Subcutaneous abdominal adipose tissue (tissue), 5 donors: ENCODE data around the gene CGREF1.
"Not testable (repeated sequence)": the region's sequence is repeated elsewhere in the genome, so short reads cannot be mapped to it uniquely, and the experiment has no call there.

Experiments
- H3K27ac ChIP-seq: one replicate; pipeline ENCODE4 v1.7.0; 2013; ENCODE audit warnings: low read depth, mild to moderate bottlenecking, inconsistent platforms, low read length, moderate library complexity
- H3K27me3 ChIP-seq, 5 donors: one replicate each; pipeline ENCODE4 v1.7.0; 2013; ENCODE audit warnings: low read length in 5 of 5, inconsistent platforms in 1 of 5; ENCODE audit not compliant: control insufficient read depth in 5 of 5, insufficient read depth in 4 of 5
- H3K36me3 ChIP-seq, 5 donors: one replicate each; pipeline ENCODE4 v1.7.0; 2013; ENCODE audit warnings: low read length in 5 of 5; ENCODE audit not compliant: control insufficient read depth in 5 of 5, insufficient read depth in 5 of 5
- H3K4me1 ChIP-seq, 5 donors: one replicate each; pipeline ENCODE4 v1.7.0; 2013; ENCODE audit warnings: low read length in 5 of 5, mild to moderate bottlenecking in 3 of 5, moderate library complexity in 1 of 5; ENCODE audit not compliant: control insufficient read depth in 5 of 5, insufficient read depth in 5 of 5
- H3K4me3 ChIP-seq, 5 donors: one replicate each; pipeline ENCODE4 v1.7.0; 2013; ENCODE audit warnings: low read length in 5 of 5, low read depth in 1 of 5
- H3K9ac ChIP-seq, 5 donors: one replicate each; pipeline ENCODE4 v1.7.0; 2013; ENCODE audit warnings: low read length in 5 of 5, mild to moderate bottlenecking in 4 of 5, moderate library complexity in 3 of 5
- H3K9me3 ChIP-seq, 5 donors: one replicate each; pipeline ENCODE4 v1.7.0; 2013; ENCODE audit warnings: low read length in 5 of 5; ENCODE audit not compliant: control insufficient read depth in 5 of 5
- donor health status: healthy.
- donor health status: healthy.
- donor health status: healthy.
- donor health status: healthy.
- donor health status: healthy.

Gene CGREF1

GRCh38 chr2:27082773-27083409 is 36.0 kb downstream of the CGREF1 start:
- H3K9ac ChIP-seq, result no peak overlapping the region
- H3K4me1 ChIP-seq, result peaks cover 2 to 70% (median 63%) of the 10 kb centered on the region in 5 donors
- no peak overlapping the region for H3K27ac ChIP-seq
- no peaks in the 10 kb centered on the region for H3K27me3 ChIP-seq
- no peak overlapping the region for H3K4me3 ChIP-seq
- no peaks in the 10 kb centered on the region for H3K36me3 ChIP-seq
- H3K9me3 ChIP-seq, result no peaks in the 10 kb centered on the region

GRCh38 chr2:27081984-27082772 is 36.8 kb downstream of the CGREF1 start:
- H3K9ac ChIP-seq, result no peak overlapping the region
- peaks cover 2 to 69% (median 60%) of the 10 kb centered on the region in 5 donors for H3K4me1 ChIP-seq
- no peak overlapping the region for H3K27ac ChIP-seq
- H3K27me3 ChIP-seq, result no peaks in the 10 kb centered on the region
- no peaks in the 10 kb centered on the region for H3K36me3 ChIP-seq
- no peak overlapping the region for H3K4me3 ChIP-seq
- H3K9me3 ChIP-seq, result no peaks in the 10 kb centered on the region

GRCh38 chr2:27080603-27080936 is 38.4 kb downstream of the CGREF1 start:
- no peaks in the 10 kb centered on the region for H3K36me3 ChIP-seq
- H3K4me3 ChIP-seq, result no peak overlapping the region
- H3K9me3 ChIP-seq, result no peaks in the 10 kb centered on the region
- peak overlapping the region in 1 of 5 donors; percentile 9 for H3K9ac ChIP-seq
- H3K4me1 ChIP-seq, result peaks cover 2 to 63% (median 51%) of the 10 kb centered on the region in 5 donors
- H3K27me3 ChIP-seq, result no peaks in the 10 kb centered on the region
- peak overlapping the region; percentile 76 for H3K27ac ChIP-seq

GRCh38 chr2:27080140-27080469 is 38.8 kb downstream of the CGREF1 start:
- Histone ChIP-seq H3K9ac (peak overlapping the region in 3 of 5 donors; percentile 16 to 78 (median 66)), H3K4me1 (peaks cover 0 to 63% (median 46%) of the 10 kb centered on the region in 5 donors), H3K36me3 (no peaks in the 10 kb centered on the region), H3K27me3 (no peaks in the 10 kb centered on the region), H3K4me3 (peak overlapping the region in 4 of 5 donors; percentile 43 to 68 (median 65)), H3K9me3 (no peaks in the 10 kb centered on the region), H3K27ac (peak overlapping the region; percentile 76)

GRCh38 chr2:27079233-27080139 is 39.4 kb downstream of the CGREF1 start:
- peak overlapping the region; percentile 76 for H3K27ac ChIP-seq
- H3K4me3 ChIP-seq, result peak overlapping the region; percentile 43 to 68 (median 64)
- no peaks in the 10 kb centered on the region for H3K36me3 ChIP-seq
- peak overlapping the region in 4 of 5 donors; percentile 52 to 78 (median 72) for H3K9ac ChIP-seq
- peaks cover 0 to 66% (median 47%) of the 10 kb centered on the region in 5 donors for H3K4me1 ChIP-seq
- H3K27me3 ChIP-seq, result no peaks in the 10 kb centered on the region
- H3K9me3 ChIP-seq, result no peaks in the 10 kb centered on the region

GRCh38 chr2:27078267-27079194 is 40.4 kb downstream of the CGREF1 start, which contains the start of gene EMILIN1:
EMILIN1 (plus strand) TSS chr2:27078615; CDS start chr2:27079066, 451 bp downstream.
- H3K9ac ChIP-seq, result peak within 1 kb of the TSS in 4 of 5 donors; percentile 52 to 78 (median 72)
- no peaks in the 10 kb centered on the region for H3K9me3 ChIP-seq
- no peaks in the 10 kb centered on the region for H3K36me3 ChIP-seq
- H3K27ac ChIP-seq, result peak within 1 kb of the TSS; percentile 76
- H3K27me3 ChIP-seq, result no peaks in the 10 kb centered on the region
- peak within 1 kb of the TSS; percentile 54 to 68 (median 64) for H3K4me3 ChIP-seq
- H3K4me1 ChIP-seq, result peaks cover 0 to 74% (median 50%) of the 10 kb centered on the region in 5 donors

GRCh38 chr2:27077231-27077630 is 41.7 kb downstream of the CGREF1 start:
- H3K4me1 ChIP-seq, result peaks cover 0 to 77% (median 54%) of the 10 kb centered on the region in 5 donors
- no peaks in the 10 kb centered on the region for H3K36me3 ChIP-seq
- no peak overlapping the region for H3K9ac ChIP-seq
- H3K27ac ChIP-seq, result no peak overlapping the region
- H3K9me3 ChIP-seq, result no peaks in the 10 kb centered on the region
- no peak overlapping the region for H3K4me3 ChIP-seq
- H3K27me3 ChIP-seq, result no peaks in the 10 kb centered on the region

GRCh38 chr2:27076323-27076722 is 42.6 kb downstream of the CGREF1 start:
- no peak overlapping the region for H3K9ac ChIP-seq
- no peak overlapping the region for H3K4me3 ChIP-seq
- no peaks in the 10 kb centered on the region for H3K36me3 ChIP-seq
- H3K27me3 ChIP-seq, result no peaks in the 10 kb centered on the region
- no peaks in the 10 kb centered on the region for H3K9me3 ChIP-seq
- H3K27ac ChIP-seq, result no peak overlapping the region
- H3K4me1 ChIP-seq, result peaks cover 0 to 74% (median 52%) of the 10 kb centered on the region in 5 donors

- not testable (repeated sequence) for H3K9me3 ChIP-seq, H3K27ac ChIP-seq, H3K27me3 ChIP-seq, H3K4me3 ChIP-seq, H3K36me3 ChIP-seq
- Histone ChIP-seq H3K4me1 (peaks cover 1 to 73% (median 50%) of the 10 kb centered on the region in 5 donors), H3K9ac (peak overlapping the region in 1 of 5 donors; percentile 51)
Observed at GRCh38 chr2:27075566-27075871, 43.4 kb downstream of the CGREF1 start.
